ENCODE measurements around the gene EPN3.

EPN3 gene

DNA sequence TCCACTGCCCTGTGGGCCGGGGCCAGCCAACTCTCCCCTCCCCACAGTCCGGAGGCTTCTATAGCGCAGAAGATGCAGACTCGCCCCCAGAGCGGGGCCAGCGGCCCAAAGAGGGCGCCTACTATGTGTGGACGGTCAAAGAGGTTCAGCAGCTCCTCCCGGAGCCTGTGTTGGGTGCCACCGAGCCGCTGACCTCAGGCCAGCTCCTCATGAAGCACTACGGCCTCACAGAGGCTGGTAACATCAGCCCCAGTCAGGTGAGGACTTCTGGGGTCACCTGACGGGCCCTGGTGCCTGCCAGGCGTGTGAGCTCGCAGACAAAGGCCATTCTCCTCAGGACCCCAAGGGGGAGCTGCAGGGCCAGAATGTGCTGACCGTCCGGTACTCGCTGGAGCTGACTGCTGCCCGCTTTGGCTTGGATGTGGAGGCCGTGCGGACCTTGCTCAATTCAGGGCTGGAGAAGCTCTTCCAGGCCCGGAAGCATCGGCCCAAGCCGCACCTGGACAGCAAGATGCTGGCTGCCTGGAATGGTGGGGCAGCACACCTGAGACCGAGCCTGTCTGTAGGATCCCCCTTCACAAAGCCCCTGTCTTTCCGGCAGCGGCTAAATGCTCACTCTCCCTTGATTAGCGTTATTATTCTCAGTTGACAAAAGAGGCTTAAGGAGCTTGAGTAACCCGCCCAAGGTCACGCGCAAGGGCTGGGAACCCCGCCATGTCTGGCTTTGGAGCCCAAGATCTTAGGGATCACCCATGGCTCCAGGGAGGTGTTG lies 18.3 kb downstream of the EPN3 start:
- peak; percentile 67 to 73 for DNase-seq

DNA sequence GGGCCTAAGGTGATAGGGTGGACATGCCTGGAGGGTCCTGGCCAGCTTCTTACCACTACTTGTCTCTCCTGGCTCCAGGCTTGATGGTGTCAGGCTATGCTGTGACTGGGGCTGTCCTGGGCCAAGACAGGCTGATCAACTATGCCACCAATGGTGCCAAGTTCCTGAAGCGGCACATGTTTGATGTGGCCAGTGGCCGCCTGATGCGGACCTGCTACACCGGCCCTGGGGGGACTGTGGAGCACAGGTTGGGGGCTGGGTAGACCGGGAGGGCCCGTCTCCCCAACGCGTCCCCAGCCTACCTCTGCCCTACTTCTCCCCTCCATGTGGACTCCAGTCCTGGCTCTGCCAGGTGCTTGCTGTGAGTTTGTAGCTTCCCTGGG lies 18.9 kb downstream of the EPN3 start:
- DNase-seq = no peak

DNA sequence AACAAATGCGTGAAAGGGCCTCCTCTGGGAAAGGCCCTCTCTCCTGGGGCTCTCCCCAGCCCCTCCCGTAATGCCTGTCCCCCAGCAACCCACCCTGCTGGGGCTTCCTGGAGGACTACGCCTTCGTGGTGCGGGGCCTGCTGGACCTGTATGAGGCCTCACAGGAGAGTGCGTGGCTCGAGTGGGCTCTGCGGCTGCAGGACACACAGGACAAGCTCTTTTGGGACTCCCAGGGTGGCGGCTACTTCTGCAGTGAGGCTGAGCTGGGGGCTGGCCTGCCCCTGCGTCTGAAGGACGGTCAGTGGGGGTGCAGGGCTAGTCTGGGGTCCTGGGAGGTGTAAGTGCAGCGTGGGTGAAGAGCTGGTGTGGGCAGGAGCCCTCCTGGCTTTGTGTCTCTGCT lies 19.3 kb downstream of the EPN3 start:
- DNase-seq = no peak

DNA sequence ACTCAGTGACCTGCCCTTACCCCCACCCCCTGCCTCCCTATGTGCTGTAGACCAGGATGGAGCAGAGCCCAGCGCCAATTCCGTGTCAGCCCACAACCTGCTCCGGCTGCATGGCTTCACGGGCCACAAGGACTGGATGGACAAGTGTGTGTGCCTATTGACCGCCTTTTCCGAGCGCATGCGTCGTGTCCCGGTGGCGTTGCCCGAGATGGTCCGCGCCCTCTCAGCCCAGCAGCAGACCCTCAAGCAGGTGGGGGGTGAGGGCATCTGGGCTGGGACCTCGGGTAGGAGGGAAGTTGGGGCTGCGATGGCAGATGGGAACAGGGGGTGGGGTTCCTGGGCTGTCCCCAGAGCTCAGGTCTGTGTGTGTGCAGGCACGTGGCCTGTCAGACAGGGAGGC lies 21.7 kb downstream of the EPN3 start:
- no peak for DNase-seq

DNA sequence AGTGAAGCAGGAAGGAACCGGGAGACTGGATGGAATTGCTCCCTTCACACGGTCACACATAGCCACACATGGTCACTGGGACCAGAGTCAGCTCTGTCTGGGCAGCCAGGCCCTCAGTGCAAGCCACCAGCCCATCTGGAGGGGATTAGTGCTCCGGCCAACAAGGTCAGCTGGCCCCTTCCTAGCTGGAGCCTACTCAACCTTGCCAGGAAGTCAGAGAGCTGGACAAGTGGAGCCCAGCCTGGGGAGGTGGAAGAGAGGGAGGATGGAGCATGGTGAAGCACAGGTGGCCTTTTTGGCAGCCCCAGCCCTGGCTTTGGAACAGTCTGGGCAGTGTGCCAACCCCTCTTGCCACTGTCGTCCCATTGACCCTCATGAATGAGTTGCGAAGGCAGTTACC lies 24.3 kb downstream of the EPN3 start:
- DNase-seq = peak in 1 of 2 experiments; percentile 74

DNA sequence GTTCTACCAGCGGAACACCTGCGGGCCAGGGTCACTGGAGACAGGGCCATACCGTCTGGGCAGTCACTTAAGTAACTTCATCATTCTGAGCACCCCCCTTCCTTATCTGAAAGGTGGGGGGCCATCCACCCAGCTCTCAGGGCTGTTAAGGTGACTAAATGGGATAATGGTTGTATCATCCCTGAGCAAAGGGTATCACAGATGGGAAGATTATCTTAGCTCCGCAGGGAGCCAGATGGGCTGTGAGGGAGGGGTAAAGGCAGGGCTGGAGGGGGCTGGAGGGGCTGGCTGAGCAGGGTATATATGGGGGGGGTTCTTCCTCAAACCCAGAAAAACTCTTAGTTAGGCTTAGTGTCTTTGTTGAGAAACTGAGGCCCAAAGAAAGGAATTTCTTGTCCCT lies 25.1 kb downstream of the EPN3 start:
- DNase-seq = no peak

DNA sequence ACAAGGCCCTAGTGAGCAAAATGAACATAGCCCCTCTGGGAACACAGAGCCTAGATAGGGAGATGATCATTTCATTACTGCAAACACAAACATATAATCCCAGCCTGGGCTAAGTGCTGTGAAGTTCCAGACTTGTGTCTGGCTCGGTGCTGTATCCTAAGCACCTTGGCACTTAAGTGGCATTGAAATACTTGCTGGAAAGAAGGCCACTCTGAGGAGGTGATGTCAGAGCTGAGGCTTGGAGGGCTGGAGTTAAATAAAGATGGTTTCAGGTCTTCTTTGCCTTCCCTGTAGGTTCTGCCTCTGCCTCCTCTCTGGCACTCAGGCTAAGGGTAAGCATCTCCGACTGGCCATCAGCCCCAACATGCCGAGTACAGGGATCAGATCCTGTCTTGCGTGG lies 25.6 kb downstream of the EPN3 start:
- no peak for DNase-seq

DNA sequence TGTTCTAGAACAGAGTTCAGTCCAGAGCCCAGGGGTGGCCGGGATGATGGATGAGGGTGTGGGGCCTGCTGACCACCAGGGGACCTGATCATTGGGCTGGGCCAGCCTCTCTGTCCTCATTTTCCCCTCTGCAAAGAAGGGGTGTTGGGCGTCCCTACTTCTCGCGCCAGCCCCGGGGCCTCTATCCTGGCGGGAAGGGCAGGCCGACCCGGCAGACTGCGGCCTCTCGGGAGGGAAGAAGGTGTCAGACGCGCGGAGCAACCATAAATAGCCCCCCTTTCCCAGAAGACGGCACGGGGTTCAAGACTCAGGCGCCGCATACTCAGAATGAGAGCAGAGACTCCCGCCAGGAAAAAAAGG lies 26.0 kb downstream of the EPN3 start:
- no peak for DNase-seq

DNA sequence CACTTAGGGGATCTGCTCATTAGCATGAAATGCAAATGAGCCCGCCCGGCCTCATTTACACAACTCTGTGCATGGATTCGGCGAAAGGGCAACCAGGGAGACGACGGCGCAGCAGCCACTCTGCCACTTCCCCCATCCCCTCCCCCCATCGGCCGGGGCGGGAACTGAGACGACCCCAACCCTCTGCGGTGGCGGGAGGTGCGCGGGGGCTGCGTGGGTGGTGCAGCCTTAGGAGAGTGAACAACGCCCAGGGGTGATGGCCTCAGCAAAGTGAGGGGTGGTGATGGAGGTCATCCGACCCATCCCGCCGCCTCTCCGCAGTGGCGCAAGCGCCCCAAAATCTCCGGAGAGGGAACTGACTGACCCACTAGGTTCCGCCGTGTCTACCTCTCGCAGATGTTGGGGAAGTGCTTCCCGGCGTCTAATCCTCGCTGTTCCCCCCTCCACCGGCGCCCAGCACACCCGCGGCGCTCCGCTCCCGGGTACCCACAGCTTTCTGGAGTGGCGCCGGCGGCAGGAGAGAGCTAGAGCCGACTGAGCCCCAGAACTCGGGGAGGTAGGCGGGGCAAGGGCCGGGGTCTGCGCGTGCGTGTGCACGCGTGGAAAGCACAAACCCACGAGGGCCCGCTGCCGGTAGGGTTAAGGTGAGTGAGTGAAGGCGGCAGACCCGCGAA lies 26.5 kb downstream of the EPN3 start:
- no peak for DNase-seq

DNA sequence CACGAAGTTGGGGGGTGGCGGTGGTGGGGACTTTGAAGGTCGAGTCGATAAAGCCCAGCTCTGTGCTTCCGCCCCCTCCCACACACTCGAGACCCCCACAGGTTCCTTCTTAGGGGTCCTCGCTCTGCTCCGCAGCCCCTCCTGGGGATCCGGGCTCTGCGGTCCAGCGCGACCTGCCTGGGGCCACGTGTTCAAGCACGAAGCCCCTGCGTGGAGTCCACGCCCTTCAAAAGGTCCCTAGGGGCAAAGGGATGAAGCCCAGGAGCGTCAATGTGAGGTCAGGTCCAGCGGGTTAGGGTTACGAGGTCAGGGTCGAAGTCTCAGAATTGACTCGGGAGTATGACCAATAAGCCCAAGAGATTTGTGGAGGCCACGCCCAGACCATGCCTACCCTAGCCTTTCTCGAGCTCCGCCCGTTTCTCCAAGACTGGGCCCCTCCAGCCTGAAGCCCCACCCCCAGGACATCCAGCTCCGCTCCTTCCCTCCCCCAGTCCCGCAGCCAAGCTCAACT lies 27.2 kb downstream of the EPN3 start:
- no peak for DNase-seq

DNA sequence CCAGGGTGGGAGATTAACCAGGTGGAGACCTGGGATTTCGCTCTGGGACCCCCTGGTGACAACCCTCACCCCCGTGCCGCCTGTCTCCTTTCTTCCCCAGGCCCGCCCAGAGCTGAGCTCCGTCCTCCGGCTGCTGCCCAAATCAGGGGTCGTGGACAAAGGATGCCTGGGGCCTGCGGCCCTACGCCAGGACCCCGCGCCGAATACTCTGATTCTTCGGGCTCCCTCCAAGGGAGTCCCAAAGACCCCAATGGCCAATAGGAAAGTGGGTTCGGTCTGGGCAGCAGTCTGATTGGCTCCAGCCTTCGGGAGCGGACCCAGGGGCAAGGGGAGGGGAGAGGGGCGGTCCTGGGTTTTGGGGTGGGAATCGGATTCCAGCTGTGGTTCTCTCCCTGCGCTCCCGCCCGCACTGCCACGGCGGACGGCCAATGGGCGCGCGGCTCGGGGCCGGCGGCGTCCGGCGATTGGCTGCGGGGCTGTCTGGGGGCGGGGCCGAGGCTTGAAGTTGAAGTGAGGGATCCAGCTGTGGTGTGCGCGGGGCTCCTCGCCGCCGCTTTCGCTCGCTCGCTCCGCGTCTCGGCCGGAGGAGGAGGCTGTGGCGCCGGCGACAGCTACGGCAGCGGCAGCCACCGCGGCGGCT lies 27.8 kb downstream of the EPN3 start, which contains the start of gene CACNA1G:
Gene CACNA1G, plus strand, starts transcription at position 531 of the 640 bp plus-strand sequence. CDS start 745 bp downstream, outside the sequence.
- peak; percentile 81 to 82 for DNase-seq

DNA sequence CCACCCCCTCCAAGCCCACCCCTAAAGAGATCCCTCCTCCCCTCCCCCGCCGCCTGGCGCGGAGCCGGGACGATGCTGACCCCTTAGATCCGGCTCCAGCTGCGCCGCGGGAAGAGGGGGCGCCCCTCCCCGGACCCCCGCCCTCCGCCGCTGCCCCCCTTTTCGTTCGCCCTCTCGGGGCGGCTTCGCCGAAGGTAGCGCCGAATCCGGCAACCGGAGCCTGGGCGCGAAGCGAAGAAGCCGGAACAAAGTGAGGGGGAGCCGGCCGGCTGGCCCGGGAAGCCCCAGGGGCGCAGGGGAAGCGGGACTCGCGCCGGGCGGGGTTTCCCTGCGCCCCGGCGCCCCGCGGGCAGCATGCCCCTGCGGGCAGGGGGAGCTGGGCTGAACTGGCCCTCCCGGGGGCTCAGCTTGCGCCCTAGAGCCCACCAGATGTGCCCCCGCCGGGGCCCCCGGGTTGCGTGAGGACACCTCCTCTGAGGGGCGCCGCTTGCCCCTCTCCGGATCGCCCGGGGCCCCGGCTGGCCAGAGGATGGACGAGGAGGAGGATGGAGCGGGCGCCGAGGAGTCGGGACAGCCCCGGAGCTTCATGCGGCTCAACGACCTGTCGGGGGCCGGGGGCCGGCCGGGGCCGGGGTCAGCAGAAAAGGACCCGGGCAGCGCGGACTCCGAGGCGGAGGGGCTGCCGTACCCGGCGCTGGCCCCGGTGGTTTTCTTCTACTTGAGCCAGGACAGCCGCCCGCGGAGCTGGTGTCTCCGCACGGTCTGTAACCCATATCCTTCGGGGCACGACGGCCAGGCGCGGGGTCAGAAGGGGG lies 28.6 kb downstream of the EPN3 start:
- no peak for DNase-seq

DNA sequence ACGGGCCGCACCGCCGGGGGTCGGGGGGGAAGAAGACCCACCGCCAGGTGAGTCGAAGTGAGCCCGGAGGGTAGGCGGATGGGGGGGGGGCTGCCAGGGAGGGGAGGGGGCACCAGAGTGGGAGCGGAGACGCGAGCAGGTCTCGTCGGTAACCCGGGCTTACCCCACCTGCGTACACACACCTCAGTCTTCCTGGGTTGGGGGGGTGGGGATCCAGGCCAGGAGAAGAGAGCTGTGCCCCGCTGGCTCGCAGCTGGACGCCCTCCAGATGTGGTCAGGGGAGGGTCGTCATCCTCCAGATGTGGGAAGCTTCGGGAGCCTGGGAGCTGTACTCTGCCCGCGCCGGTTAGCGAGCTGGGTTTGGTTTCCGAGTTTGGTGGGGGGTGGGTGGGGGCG lies 29.2 kb downstream of the EPN3 start:
- no peak for DNase-seq

DNA sequence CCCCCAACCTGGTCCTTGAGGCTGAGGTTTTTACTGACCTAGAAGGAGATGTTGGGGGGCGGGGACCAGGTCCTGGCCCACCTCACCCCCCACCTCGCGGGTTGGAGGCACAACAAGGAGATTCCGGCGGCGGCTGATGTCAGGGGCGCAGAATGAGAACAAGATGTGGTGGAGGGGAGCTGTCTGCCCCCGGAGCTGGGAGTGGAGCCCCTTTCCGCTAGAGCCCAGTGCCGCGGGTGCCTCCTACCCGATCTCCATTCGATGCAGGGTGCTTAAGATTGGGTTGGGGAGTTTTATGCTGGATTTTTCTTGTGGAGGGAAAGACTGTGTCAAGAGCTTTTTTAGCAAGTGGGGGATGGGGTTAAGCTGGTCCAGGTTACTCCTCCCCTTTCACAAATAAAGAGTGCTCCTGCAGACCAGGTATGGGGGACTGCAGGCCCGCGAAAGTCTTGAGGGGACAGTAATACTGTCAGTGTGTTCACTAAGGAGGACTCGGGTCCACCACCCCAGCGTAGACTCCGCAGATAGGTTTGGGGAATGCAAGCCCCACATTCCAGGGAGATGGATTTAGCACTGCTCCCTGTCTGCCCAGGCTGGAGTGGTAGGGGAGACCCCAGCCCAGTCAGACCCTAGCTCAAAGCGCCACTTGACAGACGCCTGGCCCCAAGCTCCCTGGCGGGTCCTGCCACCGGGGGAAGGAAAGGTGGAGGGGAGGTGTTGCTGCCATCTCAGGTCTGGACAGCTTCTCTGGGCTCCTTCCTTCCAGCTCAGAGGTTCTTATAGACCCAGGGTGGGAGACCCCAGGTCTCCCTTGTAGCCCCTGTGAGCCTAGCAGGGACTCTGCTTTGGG lies 29.9 kb downstream of the EPN3 start:
- DNase-seq = no peak

DNA sequence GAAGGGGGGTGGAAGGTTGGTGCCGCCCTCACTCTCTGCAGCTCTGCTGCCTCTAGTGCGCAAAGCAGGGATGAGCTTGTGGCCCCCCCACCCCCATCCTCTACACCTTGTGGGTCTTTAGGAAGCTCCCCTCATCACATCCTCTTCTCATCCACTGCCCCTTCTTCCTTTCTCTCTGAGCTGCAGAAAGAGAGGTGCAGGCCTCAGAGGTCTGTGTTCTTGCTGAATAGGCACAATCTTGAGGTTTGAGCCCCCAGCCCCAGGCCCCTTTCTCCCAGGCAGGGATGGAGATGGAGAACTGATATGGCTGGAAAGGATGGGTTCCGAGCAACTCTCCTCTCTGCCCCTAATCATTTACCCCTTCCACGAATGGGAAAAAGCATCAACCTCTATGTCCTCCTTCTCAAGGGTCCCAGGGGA lies 30.6 kb downstream of the EPN3 start:
- DNase-seq = no peak

DNA sequence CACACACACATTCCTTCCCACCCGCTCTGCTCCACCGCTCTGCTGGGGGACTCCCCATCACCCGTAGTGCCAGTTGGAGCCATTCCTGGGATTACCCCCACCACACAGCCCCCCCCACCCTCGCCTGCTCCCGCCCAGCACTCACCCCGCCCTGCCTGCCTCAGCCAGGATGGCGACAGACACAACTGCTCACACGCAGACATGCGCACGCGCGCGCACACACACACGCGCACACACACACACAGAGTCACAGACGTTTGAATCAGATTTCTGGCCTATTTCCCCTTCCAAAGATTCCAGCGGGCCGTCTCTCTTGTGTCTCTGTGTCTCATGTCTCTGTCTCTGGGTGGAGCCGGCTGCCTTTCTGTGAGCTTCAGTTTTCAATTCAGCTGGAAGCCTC lies 32.4 kb downstream of the EPN3 start:
- DNase-seq = no peak

DNA sequence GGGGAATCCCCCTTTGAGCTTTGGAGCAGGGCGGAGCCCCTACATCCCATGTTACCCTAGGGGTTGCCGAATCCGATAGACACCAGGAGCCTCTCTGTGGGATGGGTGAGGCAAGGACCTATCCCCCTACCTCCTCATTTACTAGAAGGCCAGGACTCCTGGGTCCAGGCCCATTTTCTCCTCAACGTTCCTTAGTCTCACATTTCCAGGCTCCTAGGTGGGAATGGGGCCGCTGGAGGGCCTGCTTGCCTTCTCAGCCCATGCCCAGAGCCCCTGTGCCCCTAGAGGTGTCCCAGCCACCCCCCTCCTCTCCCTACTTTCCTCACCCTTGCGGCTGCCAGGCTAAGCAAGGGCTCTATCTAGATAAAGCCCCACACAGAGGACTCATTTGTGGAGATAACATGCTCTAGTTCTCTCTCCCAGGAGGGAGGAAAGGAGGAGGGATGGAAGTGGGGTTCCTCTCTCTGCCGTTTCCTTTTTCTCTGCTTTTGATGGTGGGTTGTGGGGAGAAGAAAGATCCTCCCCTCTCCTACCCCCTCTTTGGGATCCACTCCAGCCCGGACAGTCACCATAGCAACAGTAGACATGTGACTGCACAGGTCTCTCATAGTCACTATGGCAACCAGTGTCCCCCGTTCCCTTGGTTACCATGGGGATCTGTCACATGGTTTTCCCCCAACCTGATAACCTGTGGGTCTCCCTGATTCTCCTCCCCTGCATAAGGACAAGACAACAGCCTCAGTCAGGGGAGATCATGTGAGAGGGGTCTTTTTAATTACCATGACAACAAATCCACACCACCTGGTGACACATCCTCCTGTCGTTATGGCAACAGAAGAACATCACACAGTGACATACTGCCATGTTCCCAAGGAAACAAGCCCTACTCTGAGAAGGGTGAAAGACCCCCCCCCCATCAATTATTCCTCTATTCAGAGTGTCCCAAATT lies 33.1 kb downstream of the EPN3 start:
- peak in 1 of 2 experiments; percentile 41 for DNase-seq

DNA sequence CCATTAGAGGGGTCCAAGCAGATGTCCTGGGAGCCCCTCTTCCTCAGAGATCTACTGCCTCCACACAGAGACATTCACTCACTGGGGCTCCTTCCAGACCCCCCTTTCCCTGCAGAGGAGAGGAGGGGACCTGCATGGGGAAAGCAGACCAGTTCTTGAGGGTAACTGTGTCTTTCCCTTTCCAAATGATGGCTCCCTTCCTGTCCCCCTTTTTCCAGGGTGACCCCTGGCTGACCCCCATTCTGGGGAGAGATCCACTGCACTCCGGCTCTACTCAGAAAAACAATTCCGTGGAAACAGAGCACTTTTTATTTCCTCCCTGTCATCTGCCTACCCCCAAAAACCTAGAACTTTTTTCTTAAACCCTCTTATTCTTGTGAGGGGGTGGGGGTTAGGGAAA lies 34.4 kb downstream of the EPN3 start:
- DNase-seq = no peak

DNA sequence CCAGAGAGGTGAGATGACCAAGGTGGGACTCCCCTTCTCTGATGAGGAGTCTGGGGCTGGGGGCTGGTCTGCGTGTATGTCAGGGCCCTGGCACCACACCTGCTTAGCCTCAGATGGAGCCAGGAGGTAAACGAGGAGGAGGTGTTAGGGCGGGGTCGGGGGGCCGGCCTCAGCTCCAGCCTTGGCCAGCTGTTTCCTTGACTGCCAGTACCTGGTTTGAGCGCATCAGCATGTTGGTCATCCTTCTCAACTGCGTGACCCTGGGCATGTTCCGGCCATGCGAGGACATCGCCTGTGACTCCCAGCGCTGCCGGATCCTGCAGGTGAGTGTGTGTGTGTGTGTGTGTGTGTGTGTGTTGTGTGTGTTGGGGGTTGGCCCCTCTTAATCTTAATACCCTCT lies 36.1 kb downstream of the EPN3 start:
- no peak for DNase-seq

DNA sequence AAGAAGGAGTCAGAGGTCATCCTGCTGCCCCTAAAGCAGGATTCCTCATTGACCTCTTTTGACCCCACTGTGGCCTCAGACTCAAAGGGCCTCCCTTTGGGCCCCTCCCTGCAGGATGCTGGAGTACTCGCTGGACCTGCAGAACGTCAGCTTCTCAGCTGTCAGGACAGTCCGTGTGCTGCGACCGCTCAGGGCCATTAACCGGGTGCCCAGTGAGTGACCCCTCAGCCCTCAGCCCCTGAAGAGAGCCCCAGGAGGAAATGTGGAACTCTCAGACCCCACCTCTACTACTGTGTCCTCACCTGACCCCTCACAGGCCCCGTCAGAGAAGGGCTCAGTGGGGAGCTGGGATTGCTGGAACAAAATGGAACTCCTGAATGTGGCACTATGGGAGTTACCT lies 37.1 kb downstream of the EPN3 start:
- no peak for DNase-seq

DNA sequence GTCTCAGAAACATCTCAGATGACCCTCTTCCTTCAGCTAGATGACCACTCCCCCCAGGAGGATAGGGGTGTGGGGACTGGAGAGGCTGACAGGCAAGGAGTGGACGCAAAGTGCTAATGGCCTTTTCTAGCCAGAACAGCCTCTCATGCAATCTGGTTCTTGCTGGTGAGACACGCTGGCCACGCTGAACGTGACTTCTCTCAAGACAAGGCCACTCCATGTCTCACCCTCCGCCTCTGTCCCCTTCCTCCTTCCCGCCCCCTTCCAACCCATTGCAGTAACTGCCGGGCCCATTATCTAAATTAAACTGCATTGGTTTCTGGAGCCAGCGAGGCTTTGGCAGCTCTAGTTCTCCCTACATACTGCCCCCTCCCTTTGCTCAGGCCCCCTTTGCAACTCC lies 37.5 kb downstream of the EPN3 start:
- no peak for DNase-seq

Measured in NCI-H2081 (cell line).